ENCODE data around the gene PVALB.
A peak's percentile ranks its signal among the peaks of the same experiment; 100 is the strongest.

The PVALB gene

DNA sequence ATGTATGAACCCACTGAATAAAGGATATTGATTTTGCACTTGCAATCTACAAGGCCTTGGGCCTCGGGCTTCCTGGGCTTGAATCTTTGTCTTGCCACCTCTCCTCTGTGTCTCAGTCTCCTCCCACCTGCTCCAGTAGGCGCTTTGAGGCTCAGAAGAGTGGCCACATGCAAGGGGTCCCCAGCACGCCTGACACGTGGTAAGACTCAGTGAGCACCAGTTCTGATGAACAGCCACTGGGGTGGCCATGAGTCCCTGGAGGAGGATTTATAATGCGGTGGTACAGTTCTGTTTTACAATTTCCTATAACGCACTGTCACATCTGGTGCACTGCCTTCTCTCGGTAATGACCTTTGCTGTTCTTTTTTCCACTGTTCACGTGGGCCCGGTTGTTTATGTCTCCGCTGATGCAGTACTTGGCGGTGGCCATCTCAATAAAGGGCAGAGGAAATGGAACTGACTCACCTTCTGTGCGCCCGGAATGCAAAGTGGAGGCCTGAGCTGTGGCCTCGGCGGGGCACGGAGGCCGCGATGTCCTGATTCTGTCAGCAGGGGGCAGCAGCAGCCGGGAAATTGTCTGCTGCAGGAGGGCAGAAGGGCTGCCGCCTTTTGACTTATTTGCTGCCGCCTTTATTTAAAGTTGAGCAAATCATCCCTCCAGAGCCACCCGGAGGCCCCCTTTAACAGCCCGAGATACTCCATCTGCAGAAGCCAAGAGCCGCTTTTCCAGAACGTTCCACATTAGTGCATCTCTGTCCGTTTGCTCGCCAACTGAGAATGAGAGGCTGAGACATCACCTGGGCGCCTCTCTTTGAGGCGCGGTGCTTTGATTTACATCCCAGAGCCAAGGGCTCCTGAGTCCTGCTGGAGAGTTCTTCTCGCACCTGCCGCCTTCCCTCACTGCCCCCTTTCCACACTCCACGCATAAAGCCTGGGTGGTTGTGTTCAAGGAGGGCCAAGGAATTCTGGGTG is 34.9 kb downstream of the PVALB start (continued):
- TF ChIP-seq KLF16 (tag by site-specific recombination; IDR thresholded peaks at IDR 0.05) (peak; percentile 21; the same call in 1 of the 2 replicates), ZBTB7A (tag by site-specific recombination; IDR thresholded peaks at IDR 0.05; ENCODE audit: low read depth) (no peak), ZNF48 (tag by site-specific recombination; IDR thresholded peaks at IDR 0.05) (no peak), BCL11B (tag by site-specific recombination; IDR thresholded peaks at IDR 0.05; ENCODE audit: low read depth) (no peak), ZNF433 (tag by site-specific recombination; IDR thresholded peaks at IDR 0.05; ENCODE audit: low read depth) (no peak), ZNF114 (tag by site-specific recombination; IDR thresholded peaks at IDR 0.05) (no peak), ZNF473 (tag by site-specific recombination; IDR thresholded peaks at IDR 0.05) (no peak), EGR2 (tag by site-specific recombination; IDR thresholded peaks at IDR 0.05; ENCODE audit: low read depth) (no peak), ZXDB (tag by site-specific recombination; IDR thresholded peaks at IDR 0.05) (no peak), ZNF121 (tag by site-specific recombination; IDR thresholded peaks at IDR 0.05) (no peak), ZNF654 (tag by site-specific recombination; IDR thresholded peaks at IDR 0.05; ENCODE audit: low read depth) (peak; percentile 97), ZBTB17 (tag by site-specific recombination; IDR thresholded peaks at IDR 0.05) (no peak), GLIS1 (tag by site-specific recombination; IDR thresholded peaks at IDR 0.05) (peak; percentile 42), KLF9 (tag by site-specific recombination; IDR thresholded peaks at IDR 0.05; ENCODE audit: low read depth) (no peak), ZBTB48 (tag by site-specific recombination; IDR thresholded peaks at IDR 0.05) (no peak), ZNF221 (tag by site-specific recombination; IDR thresholded peaks at IDR 0.05; ENCODE audit: borderline replicate concordance) (no peak), ZNF664 (tag by site-specific recombination; IDR thresholded peaks at IDR 0.05) (peak; percentile 37; the same call in 1 of the 2 replicates), ZNF112 (tag by site-specific recombination; IDR thresholded peaks at IDR 0.05) (no peak), ZNF169 (tag by site-specific recombination; IDR thresholded peaks at IDR 0.05) (no peak), FEZF1 (tag by site-specific recombination; IDR thresholded peaks at IDR 0.05) (peak; percentile 62), ZNF660 (tag by site-specific recombination; IDR thresholded peaks at IDR 0.05) (peak; percentile 88)
- TF ChIP-seq, protein P1, sequence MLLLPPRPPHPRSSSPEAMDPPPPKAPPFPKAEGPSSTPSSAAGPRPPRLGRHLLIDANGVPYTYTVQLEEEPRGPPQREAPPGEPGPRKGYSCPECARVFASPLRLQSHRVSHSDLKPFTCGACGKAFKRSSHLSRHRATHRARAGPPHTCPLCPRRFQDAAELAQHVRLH (tag by site-specific recombination; IDR thresholded peaks at IDR 0.05), result no peak
- TF ChIP-seq, protein P2, sequence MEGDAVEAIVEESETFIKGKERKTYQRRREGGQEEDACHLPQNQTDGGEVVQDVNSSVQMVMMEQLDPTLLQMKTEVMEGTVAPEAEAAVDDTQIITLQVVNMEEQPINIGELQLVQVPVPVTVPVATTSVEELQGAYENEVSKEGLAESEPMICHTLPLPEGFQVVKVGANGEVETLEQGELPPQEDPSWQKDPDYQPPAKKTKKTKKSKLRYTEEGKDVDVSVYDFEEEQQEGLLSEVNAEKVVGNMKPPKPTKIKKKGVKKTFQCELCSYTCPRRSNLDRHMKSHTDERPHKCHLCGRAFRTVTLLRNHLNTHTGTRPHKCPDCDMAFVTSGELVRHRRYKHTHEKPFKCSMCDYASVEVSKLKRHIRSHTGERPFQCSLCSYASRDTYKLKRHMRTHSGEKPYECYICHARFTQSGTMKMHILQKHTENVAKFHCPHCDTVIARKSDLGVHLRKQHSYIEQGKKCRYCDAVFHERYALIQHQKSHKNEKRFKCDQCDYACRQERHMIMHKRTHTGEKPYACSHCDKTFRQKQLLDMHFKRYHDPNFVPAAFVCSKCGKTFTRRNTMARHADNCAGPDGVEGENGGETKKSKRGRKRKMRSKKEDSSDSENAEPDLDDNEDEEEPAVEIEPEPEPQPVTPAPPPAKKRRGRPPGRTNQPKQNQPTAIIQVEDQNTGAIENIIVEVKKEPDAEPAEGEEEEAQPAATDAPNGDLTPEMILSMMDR (tag by site-specific recombination; IDR thresholded peaks at IDR 0.05), result peak; percentile 81

DNA sequence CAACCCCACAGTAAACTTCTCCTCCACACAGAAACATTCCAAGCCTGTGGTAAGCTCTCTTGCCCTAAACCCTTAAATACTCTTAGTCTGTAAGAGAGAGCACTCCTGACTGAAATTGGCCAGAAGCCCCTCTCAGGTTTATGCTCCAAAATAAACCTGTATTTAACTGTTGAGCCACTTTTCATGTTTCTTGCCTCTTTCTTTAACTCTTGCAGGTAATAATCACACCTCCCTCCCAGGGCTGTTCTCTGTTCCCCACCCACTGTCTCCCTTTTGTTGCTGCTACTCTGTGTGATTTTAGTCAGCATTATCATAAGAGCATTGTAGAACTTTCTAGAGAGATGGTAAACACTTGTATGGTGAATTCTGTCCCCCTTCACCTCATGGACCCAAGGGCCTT is 38.8 kb downstream of the PVALB start:
- no peaks in the 10 kb centered on the region; a peak in 1 of 3 replicates for H3K36me3 ChIP-seq (ENCODE audit: control insufficient read depth in 2 of 2, insufficient read depth in 1 of 2, low read length in 2 of 2)
- no peak overlapping the region for H3K27ac ChIP-seq (ENCODE audit: extremely low read depth, low read depth, low read length)
- H3K4me1 ChIP-seq (ENCODE audit: control insufficient read depth, insufficient read depth, low read length), result peaks cover 6% of the 10 kb centered on the region
- TF ChIP-seq, protein P3, sequence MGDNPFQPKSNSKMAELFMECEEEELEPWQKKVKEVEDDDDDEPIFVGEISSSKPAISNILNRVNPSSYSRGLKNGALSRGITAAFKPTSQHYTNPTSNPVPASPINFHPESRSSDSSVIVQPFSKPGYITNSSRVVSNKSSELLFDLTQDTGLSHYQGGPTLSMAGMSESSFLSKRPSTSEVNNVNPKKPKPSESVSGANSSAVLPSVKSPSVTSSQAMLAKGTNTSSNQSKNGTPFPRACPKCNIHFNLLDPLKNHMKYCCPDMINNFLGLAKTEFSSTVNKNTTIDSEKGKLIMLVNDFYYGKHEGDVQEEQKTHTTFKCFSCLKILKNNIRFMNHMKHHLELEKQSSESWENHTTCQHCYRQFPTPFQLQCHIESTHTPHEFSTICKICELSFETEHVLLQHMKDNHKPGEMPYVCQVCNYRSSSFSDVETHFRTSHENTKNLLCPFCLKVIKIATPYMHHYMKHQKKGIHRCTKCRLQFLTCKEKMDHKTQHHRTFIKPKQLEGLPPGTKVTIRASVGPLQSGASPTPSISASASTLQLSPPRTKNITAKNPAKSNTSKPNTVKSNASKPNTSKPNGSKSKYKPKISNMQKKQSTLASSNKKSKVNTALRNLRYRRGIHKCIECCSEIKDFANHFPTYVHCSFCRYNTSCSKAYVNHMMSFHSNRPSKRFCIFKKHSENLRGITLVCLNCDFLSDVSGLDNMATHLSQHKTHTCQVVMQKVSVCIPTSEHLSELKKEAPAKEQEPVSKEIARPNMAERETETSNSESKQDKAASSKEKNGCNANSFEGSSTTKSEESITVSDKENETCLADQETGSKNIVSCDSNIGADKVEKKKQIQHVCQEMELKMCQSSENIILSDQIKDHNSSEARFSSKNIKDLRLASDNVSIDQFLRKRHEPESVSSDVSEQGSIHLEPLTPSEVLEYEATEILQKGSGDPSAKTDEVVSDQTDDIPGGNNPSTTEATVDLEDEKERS (tag by site-specific recombination; IDR thresholded peaks at IDR 0.05), result peak; percentile 82
- TF ChIP-seq SETDB1 (IDR thresholded peaks at IDR 0.05; ENCODE audit: insufficient read length, low read length) (peak; percentile 72), ZNF792 (tag by site-specific recombination; IDR thresholded peaks at IDR 0.05) (no peak), TRIM28 (IDR thresholded peaks at IDR 0.05; ENCODE audit: borderline replicate concordance, low read length) (peak; percentile 88; the same call in 1 of the 2 replicates)
- no peak overlapping the region for H3K4me3 ChIP-seq (ENCODE audit: low read depth, low read length)
- no peaks in the 10 kb centered on the region for H3K9me3 ChIP-seq (ENCODE audit: control insufficient read depth, insufficient read depth, low read depth, low read length)
- ChIA-PET CTCF (interaction anchor here (0.6 to 13.6 kb wide), 4 partner anchors 75 to 225 kb away, joined by 5 to 161 read pairs (median 6); no protein-coding TSS in a partner anchor), POLR2A (no interaction called here)

All from HEK293 (cell line).